IMR-90 (cell line): Measurements from ENCODE around the gene TAX1BP1.

ENCODE experiments used
- CTCF ChIP-seq: conservative IDR thresholded peaks from 2 replicates; pipeline ENCODE4 v1.5.1; 2012; ENCODE audit warnings: mild to moderate bottlenecking, low read depth, low read length, improper control_type of control experiment
- ELK1 ChIP-seq: fragments of 150-350 bp; IDR thresholded peaks from 2 replicates; pipeline ENCODE4 v1.6.1; 2016; ENCODE audit warnings: low read depth, mild to moderate bottlenecking, low read length, moderate library complexity, borderline replicate concordance
- MXI1 ChIP-seq: IDR thresholded peaks from 2 replicates; pipeline ENCODE4 v1.6.1; 2012; ENCODE audit warnings: low read depth, mild to moderate bottlenecking, low read length, moderate library complexity, borderline replicate concordance
- POLR2A ChIP-seq: IDR thresholded peaks from 2 replicates; pipeline ENCODE4 v1.6.1; 2012; ENCODE audit warnings: mild to moderate bottlenecking, low read depth, low read length
- RAD21 ChIP-seq: IDR thresholded peaks from 2 replicates; pipeline ENCODE4 v1.6.1; 2012; ENCODE audit warnings: low read length, improper control_type of control experiment
- RFX5 ChIP-seq: IDR thresholded peaks from 2 replicates; pipeline ENCODE4 v1.8.0; 2012; ENCODE audit warnings: low read depth, mild to moderate bottlenecking, low read length, moderate library complexity
- USF2 ChIP-seq: fragments of 150-350 bp; IDR thresholded peaks from 2 replicates; pipeline ENCODE4 v1.6.1; 2017; ENCODE audit warnings: mild to moderate bottlenecking, antibody characterized with exemption, low read length, low read depth

GRCh38 chr7:27740449-27741086 is 606 bp downstream of the TAX1BP1 start:
- TF ChIP-seq POLR2A (peak; percentile 75), CTCF (no peak), RFX5 (no peak), USF2 (no peak), MXI1 (no peak; the same call in 1 of the 2 replicates), ELK1 (no peak), RAD21 (no peak)
